SK-N-SH (cell line): ENCODE measurements around the gene KPNA4.

Source experiments
- EP300 ChIP-seq, 2 experiments: IDR thresholded peaks; 2 replicates each; pipeline versions ENCODE4 v1.4.0 to v1.6.1; 2012; ENCODE audit warnings: borderline replicate concordance in 1 of 2, low read depth in 1 of 2, low read length in 1 of 2
- TF ChIP-seq, protein P1 (sequence below): IDR thresholded peaks from 2 replicates; pipeline ENCODE4 v1.4.0; 2012; ENCODE audit warnings: low read depth
- TF ChIP-seq, protein P2 (sequence below): IDR thresholded peaks from 2 replicates; pipeline ENCODE4 v1.6.1; 2012; ENCODE audit warnings: mild to moderate bottlenecking, low read depth, low read length, moderate library complexity
- TF ChIP-seq, protein P3 (sequence below): fragments of 200-600 bp; sonication (generic); IDR thresholded peaks from 2 replicates; pipeline ENCODE4 v1.6.1; 2017; ENCODE audit warnings: antibody characterized with exemption, mild to moderate bottlenecking, moderate library complexity

DNA sequence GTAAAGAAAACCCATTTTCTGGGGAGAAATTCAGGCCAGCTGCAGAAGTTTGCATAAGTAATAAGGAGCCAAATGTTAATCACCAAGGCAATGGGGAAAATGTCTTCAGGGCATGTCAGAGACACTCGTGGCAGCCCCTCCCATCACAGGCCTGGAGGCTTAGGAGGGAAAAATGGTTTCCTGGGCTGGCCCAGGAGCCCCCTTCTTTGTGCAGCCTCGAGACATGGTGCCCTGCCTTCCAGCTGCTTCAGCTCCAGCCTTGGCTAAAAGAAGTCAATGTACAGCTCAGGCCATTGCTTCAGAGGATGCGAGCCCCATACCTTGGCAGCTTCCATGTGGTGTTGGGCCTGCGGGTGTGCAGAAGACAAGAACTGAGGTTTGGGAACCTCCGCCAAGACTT, 95.2 kb downstream of the KPNA4 start:
- TF ChIP-seq, protein P1, sequence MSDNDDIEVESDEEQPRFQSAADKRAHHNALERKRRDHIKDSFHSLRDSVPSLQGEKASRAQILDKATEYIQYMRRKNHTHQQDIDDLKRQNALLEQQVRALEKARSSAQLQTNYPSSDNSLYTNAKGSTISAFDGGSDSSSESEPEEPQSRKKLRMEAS, result no peak
- TF ChIP-seq EP300 (IDR thresholded peaks at IDR 0.05; ENCODE audit: borderline replicate concordance in 1 of 2, low read depth in 1 of 2, low read length in 1 of 2), result no peak
- TF ChIP-seq, protein P2, sequence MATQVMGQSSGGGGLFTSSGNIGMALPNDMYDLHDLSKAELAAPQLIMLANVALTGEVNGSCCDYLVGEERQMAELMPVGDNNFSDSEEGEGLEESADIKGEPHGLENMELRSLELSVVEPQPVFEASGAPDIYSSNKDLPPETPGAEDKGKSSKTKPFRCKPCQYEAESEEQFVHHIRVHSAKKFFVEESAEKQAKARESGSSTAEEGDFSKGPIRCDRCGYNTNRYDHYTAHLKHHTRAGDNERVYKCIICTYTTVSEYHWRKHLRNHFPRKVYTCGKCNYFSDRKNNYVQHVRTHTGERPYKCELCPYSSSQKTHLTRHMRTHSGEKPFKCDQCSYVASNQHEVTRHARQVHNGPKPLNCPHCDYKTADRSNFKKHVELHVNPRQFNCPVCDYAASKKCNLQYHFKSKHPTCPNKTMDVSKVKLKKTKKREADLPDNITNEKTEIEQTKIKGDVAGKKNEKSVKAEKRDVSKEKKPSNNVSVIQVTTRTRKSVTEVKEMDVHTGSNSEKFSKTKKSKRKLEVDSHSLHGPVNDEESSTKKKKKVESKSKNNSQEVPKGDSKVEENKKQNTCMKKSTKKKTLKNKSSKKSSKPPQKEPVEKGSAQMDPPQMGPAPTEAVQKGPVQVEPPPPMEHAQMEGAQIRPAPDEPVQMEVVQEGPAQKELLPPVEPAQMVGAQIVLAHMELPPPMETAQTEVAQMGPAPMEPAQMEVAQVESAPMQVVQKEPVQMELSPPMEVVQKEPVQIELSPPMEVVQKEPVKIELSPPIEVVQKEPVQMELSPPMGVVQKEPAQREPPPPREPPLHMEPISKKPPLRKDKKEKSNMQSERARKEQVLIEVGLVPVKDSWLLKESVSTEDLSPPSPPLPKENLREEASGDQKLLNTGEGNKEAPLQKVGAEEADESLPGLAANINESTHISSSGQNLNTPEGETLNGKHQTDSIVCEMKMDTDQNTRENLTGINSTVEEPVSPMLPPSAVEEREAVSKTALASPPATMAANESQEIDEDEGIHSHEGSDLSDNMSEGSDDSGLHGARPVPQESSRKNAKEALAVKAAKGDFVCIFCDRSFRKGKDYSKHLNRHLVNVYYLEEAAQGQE, result no peak
- TF ChIP-seq, protein P3, sequence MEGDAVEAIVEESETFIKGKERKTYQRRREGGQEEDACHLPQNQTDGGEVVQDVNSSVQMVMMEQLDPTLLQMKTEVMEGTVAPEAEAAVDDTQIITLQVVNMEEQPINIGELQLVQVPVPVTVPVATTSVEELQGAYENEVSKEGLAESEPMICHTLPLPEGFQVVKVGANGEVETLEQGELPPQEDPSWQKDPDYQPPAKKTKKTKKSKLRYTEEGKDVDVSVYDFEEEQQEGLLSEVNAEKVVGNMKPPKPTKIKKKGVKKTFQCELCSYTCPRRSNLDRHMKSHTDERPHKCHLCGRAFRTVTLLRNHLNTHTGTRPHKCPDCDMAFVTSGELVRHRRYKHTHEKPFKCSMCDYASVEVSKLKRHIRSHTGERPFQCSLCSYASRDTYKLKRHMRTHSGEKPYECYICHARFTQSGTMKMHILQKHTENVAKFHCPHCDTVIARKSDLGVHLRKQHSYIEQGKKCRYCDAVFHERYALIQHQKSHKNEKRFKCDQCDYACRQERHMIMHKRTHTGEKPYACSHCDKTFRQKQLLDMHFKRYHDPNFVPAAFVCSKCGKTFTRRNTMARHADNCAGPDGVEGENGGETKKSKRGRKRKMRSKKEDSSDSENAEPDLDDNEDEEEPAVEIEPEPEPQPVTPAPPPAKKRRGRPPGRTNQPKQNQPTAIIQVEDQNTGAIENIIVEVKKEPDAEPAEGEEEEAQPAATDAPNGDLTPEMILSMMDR, result no peak
